Uterus (tissue), 2 donors: ENCODE data around the gene IDI2.

Experiments used
- CTCF ChIP-seq, 4 experiments: fragments of 200-600 bp in 2 of 4; fragments of 450-650 bp in 2 of 4; sonication (generic) in 2 of 4; IDR thresholded peaks; one replicate each; pipeline ENCODE4 v1.5.1; 2016 to 2019; ENCODE audit warnings: antibody characterized with exemption in 4 of 4, mild to moderate bottlenecking in 2 of 4, moderate library complexity in 1 of 4
- POLR2A ChIP-seq, 2 donors: fragments of 450-650 bp; IDR thresholded peaks; one replicate each; pipeline ENCODE4 v1.6.1; 2016; ENCODE audit warnings: antibody characterized with exemption in 2 of 2, mild to moderate bottlenecking in 1 of 2, moderate library complexity in 1 of 2

- no peak for TF ChIP-seq POLR2A (IDR thresholded peaks at IDR 0.05)
- TF ChIP-seq CTCF (IDR thresholded peaks at IDR 0.05), result no peak
These were observed 18.1 kb downstream of the IDI2 start for GRCh38 chr10:1007583-1007982.
